ENCODE measurements around the gene MTURN.

The MTURN gene

DNA sequence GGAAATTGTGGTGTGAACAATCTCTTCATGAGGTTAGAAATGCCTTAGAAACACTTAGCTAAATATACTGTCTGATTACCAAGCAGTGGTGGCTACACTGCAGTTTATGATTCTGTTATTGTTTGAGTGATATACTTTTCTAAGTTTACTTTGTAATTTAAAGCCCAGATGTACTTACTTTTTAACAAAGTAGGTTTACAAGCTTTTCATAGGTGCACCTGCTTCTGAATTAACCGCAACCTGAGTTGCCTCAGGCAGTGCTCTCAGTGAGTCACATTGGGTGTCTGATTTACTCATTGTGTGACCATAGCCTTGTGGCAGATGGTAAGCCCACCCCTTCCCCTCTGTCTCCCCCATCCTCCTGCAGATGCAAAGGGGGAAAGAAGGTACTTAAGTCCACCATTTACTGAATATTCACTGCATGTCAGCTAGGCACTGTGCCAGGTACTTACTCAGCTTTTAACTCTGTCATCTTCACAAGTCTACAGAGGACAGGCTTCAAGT lies 9.0 kb downstream of the MTURN start:
- no peak for DNase-seq (ENCODE audit: low read depth)
- TF ChIP-seq, protein P1, sequence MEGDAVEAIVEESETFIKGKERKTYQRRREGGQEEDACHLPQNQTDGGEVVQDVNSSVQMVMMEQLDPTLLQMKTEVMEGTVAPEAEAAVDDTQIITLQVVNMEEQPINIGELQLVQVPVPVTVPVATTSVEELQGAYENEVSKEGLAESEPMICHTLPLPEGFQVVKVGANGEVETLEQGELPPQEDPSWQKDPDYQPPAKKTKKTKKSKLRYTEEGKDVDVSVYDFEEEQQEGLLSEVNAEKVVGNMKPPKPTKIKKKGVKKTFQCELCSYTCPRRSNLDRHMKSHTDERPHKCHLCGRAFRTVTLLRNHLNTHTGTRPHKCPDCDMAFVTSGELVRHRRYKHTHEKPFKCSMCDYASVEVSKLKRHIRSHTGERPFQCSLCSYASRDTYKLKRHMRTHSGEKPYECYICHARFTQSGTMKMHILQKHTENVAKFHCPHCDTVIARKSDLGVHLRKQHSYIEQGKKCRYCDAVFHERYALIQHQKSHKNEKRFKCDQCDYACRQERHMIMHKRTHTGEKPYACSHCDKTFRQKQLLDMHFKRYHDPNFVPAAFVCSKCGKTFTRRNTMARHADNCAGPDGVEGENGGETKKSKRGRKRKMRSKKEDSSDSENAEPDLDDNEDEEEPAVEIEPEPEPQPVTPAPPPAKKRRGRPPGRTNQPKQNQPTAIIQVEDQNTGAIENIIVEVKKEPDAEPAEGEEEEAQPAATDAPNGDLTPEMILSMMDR (IDR thresholded peaks at IDR 0.05; ENCODE audit: low read depth, low read length, missing control alignments): no peak
- in situ Hi-C loops (cut with HindIII; ENCODE audit: low sequenced_read_pairs): loop anchor here (5.0 to 25.0 kb wide), 2 partner anchors 81 to 419 kb away; no protein-coding TSS in a partner anchor
- no peak overlapping the region for H3K4me3 ChIP-seq (ENCODE audit: low read depth, low read length)

DNA sequence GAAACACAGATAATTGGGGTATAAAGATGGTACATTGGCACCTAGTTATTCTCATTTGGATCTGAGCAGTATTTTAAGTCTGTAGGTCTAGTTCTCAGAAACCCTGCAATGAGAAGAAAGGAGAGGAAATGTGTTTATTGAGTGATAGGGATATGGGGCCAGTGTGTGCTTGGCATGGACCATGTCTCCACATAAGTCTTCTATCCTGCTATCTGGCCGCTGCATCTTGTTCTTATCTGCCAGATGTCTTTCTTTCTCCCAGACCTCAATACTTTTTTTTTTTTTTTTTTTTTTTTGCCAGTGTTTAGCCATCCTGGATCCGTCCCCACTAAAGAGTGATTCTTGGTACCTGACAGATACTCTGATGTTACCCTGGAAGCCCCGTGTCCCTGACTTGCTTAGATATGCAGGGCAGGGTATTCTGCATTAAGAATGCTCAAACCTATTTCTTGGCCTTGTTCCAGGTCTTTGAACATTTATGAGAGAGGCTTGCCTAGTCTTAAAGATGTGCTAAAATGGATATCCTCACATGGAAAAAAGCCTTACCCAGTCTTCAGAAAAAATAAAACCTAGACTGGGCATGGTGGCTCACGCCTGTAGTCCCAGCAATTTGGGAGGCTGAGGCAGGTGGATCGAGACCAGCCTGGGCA lies 10.0 kb downstream of the MTURN start:
- TF ChIP-seq, protein P1 (IDR thresholded peaks at IDR 0.05; ENCODE audit: low read depth, low read length, missing control alignments): no peak
- in situ Hi-C loops (cut with HindIII; ENCODE audit: low sequenced_read_pairs): loop anchor here (5.0 to 25.0 kb wide), 2 partner anchors 82 to 418 kb away; no protein-coding TSS in a partner anchor
- no peak overlapping the region for H3K4me3 ChIP-seq (ENCODE audit: low read depth, low read length)
- DNase-seq (ENCODE audit: low read depth): no peak

DNA sequence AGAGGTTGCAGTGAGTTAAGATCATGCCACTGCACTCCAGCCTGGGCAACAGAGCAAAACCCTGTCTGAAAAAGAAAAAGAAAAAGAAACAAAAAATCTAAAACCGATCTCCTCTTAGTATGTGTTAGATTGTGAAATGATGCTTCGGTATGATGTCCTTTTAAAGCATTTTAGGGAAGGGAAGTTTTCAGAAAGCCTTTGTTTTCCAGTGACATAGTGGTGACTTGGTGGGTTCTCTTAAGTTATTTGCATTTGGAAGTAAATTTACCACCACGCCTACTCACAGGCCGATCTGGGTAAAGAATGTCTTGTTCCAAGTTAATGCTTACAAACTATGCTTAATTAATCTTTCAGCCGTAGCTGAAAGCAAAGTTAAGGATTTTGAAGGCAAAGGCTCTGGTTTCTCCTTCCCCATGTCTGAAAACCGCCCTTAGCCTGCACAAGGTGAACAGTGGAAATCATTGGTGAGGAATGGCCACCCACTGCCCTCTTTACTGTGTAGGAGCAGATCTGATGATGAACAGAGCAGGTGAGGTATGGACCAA lies 10.7 kb downstream of the MTURN start:
- DNase-seq (ENCODE audit: low read depth): no peak
- H3K4me3 ChIP-seq (ENCODE audit: low read depth, low read length): no peak overlapping the region
- TF ChIP-seq, protein P1 (IDR thresholded peaks at IDR 0.05; ENCODE audit: low read depth, low read length, missing control alignments): no peak
- in situ Hi-C loops (cut with HindIII; ENCODE audit: low sequenced_read_pairs): loop anchor here (25.0 kb wide), 1 partner anchor 417 kb away; no protein-coding TSS in a partner anchor

DNA sequence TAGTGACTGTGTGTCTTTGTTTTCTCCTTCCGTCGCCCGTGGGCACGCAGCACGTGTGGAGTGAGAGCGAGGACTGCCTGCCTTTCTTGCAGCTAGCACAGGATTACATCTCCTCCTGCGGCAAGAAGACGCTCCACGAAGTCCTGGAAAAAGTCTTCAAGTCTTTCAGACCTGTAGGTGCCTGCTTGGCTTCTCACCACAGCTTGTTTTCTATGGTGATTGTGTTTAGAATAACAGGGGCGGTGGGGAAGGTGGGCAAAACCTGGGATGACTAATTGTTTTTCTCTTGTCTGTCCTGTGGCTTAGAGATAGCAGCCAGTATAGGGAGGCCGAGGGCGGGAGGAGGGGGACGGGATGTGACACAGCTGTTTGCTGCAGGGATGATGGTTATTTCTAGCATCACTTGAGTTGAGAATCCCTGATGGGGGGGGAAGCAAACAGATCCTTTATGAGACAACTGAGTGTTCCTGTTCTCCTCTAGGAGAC lies 11.4 kb downstream of the MTURN start:
- no peak for DNase-seq (ENCODE audit: low read depth)
- in situ Hi-C loops (cut with HindIII; ENCODE audit: low sequenced_read_pairs): loop anchor here (25.0 kb wide), 1 partner anchor 416 kb away; no protein-coding TSS in a partner anchor
- TF ChIP-seq, protein P1 (IDR thresholded peaks at IDR 0.05; ENCODE audit: low read depth, low read length, missing control alignments): no peak
- no peak overlapping the region for H3K4me3 ChIP-seq (ENCODE audit: low read depth, low read length)

DNA sequence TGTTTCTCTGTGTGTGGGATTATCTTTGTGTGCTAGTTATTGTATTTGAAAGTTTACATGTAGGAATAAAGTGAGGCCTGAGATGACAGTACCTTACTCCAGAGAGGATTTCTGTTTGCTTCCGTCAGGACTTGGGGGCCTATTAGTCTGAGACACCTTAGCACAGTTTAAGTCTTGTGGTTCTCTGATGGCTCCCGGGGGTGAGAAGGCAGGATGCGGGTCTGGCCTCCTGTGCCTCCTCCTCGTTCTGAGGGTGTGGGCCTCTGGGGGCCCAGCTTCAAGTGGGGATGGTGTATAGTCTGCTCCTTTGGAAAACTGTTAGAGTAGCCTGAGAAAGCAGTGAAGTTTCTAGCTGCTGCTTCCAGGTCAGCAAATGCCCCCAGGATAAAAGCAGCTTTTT lies 12.4 kb downstream of the MTURN start:
- no peak for DNase-seq (ENCODE audit: low read depth)
- in situ Hi-C loops (cut with HindIII; ENCODE audit: low sequenced_read_pairs): loop anchor here (25.0 kb wide), 1 partner anchor 415 kb away; no protein-coding TSS in a partner anchor
- no peak overlapping the region for H3K4me3 ChIP-seq (ENCODE audit: low read depth, low read length)
- TF ChIP-seq, protein P1 (IDR thresholded peaks at IDR 0.05; ENCODE audit: low read depth, low read length, missing control alignments): no peak

DNA sequence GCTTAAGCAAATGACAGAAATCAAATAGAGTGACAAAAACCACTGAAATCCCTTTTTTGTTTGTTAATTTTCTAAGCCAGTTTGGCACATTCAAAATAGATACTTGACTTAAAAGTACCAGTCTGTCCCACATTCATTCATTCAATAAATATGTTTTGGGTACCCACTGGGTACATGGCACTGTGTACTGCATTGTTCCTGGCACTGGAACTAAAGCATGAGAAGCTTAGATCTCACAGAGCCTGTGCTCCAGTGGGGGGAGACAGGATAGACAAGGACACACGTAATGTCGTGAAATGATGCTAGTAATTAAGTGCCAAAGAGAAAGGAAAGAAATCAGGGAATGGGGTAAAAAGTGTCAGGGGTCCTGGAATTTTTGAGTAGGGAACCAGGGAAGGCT lies 13.0 kb downstream of the MTURN start:
- no peak for DNase-seq (ENCODE audit: low read depth)
- no peak overlapping the region for H3K4me3 ChIP-seq (ENCODE audit: low read depth, low read length)
- in situ Hi-C loops (cut with HindIII; ENCODE audit: low sequenced_read_pairs): loop anchor here (25.0 kb wide), 1 partner anchor 415 kb away; no protein-coding TSS in a partner anchor
- TF ChIP-seq, protein P1 (IDR thresholded peaks at IDR 0.05; ENCODE audit: low read depth, low read length, missing control alignments): no peak

All from astrocyte of the cerebellum (primary cell).